Activated naive CD4-positive, alpha-beta T cell treated with anti-CD3 and anti-CD28 coated beads, Interleukin-2, amount 50 U/mL, for 16 hours (primary cell): ENCODE results near the gene SMARCE1.

Experiments
- DNase-seq: peaks from one replicate; pipeline ENCODE4 v3.0.0-alpha.2; 2020

The SMARCE1 gene

GRCh38 chr17:40577611-40578065 lies 70.0 kb downstream of the SMARCE1 start:
- DNase-seq = no peak

GRCh38 chr17:40576113-40576740 lies 71.4 kb downstream of the SMARCE1 start:
- no peak for DNase-seq
